Measurements from ENCODE around the gene AZU1. TPM values are rescaled to one million over a fixed set of nuclear protein-coding genes. Genes with fewer than 3 reads are reported as not detected.
"Not testable (repeated sequence)": the region's sequence is repeated elsewhere in the genome, so short reads cannot be mapped to it uniquely, and the experiment has no call there.

AZU1 gene
- total RNA-seq, 1 donor, result not detected

DNA sequence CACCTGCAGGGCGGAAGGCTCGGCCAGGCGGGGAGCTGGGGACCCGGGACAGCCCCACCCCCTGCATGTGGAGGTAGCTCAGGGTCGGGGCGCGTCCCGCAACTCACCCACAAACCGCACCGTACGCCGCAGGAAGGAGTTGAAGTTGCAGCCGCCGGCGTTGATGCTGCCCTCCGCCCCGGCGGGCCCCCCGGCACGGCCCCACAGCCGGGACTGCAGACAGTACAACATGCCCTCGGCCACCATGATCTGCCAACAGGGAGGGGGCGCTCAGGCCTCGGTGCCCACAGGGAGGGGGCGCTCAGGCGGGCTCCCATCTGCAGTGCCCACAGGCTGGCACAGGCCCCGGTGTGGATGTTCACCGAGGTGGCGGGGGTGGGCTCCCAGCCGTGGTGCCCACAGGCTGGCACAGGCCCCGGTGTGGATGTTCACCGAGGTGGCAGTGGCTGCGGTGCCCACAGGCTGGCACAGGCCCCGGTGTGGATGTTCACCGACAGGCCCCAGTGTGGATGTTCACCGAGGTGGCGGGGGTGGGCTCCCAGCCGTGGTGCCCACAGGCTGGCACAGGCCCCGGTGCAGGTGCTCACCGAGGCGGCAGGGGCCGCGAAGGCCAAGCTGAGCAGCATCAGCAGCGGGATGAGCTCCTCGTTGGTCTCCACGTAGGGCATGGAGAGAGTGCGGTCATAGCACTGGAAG is 12.4 kb upstream of the AZU1 start:
- H3K4me3 ChIP-seq (ENCODE audit: low read depth, low read length), result no peak overlapping the region
- no peak for DNase-seq (ENCODE audit: low read depth)
- TF ChIP-seq, protein P1, sequence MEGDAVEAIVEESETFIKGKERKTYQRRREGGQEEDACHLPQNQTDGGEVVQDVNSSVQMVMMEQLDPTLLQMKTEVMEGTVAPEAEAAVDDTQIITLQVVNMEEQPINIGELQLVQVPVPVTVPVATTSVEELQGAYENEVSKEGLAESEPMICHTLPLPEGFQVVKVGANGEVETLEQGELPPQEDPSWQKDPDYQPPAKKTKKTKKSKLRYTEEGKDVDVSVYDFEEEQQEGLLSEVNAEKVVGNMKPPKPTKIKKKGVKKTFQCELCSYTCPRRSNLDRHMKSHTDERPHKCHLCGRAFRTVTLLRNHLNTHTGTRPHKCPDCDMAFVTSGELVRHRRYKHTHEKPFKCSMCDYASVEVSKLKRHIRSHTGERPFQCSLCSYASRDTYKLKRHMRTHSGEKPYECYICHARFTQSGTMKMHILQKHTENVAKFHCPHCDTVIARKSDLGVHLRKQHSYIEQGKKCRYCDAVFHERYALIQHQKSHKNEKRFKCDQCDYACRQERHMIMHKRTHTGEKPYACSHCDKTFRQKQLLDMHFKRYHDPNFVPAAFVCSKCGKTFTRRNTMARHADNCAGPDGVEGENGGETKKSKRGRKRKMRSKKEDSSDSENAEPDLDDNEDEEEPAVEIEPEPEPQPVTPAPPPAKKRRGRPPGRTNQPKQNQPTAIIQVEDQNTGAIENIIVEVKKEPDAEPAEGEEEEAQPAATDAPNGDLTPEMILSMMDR (IDR thresholded peaks at IDR 0.05; ENCODE audit: insufficient read depth, low read length), result no peak

DNA sequence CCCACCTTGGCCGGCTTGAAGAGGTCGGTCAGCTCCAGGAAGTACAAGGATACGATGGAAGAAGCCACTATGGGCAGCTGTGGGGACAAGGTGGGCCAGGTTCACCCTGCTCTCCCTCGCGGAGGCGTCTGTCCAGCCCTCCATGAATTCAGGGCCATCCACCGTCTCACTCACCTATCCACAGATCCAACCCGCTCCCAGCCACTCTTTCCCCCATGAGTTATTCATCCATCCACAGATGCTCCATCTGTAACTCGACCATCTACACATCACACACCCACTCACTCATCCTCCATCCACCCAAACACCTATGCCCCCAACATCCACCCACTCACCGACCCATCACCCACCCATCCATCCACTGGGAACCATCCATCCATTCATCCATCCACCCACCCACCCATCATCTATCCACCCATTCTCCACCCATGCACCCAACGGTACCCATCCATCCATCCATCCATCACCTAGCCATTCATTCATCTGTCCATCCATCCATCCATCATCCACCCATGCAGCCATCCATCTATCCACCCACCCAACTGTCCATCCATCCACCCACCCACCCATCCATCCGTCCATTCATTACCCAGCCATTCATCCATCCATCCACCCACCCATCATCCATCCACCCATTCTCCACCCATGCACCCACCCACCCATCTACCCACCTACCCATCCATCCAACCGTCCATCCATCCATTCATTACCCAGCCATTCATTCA is 11.7 kb upstream of the AZU1 start:
- TF ChIP-seq, protein P1 (IDR thresholded peaks at IDR 0.05; ENCODE audit: insufficient read depth, low read length), result no peak
- DNase-seq (ENCODE audit: low read depth), result no peak
- H3K4me3 ChIP-seq (ENCODE audit: low read depth, low read length), result no peak overlapping the region

DNA sequence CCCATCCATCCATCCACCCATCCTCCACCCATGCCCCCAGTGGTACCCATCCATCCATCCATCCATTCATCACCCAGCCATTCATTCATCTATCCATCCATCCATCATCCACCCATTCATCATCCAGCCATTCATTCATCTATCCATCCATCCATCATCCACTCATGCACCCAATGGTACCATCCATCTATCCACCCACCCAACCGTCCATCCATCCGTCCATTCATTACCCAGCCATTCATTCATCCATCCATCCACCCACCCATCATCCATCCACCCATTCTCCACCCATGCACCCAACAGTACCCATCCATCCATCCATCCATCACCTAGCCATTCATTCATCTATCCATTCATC is 11.2 kb upstream of the AZU1 start:
- no peak overlapping the region for H3K4me3 ChIP-seq (ENCODE audit: low read depth, low read length)
- TF ChIP-seq, protein P1 (IDR thresholded peaks at IDR 0.05; ENCODE audit: insufficient read depth, low read length), result no peak
- no peak for DNase-seq (ENCODE audit: low read depth)

DNA sequence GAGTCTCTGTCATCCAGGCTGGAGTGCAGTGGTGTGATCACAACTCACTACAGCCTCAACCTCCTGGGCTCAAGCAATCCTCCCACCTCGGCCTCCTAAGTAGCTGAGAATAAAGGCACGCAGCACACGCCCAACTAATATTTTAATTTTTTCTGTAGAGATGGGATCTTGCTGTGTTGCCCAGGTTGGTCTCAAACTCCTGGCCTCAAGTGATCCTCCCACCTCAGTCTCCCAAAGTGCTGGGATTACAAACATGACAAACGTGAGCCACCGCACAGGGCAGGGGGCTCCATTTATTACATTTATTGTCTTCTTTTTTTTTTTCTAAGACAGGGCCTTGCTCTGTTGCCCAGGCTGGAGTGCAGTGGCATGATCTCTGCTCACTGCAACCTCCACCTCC is 7.4 kb upstream of the AZU1 start:
- DNase-seq (ENCODE audit: low read depth); H3K4me3 ChIP-seq (ENCODE audit: low read depth, low read length): not testable (repeated sequence)

DNA sequence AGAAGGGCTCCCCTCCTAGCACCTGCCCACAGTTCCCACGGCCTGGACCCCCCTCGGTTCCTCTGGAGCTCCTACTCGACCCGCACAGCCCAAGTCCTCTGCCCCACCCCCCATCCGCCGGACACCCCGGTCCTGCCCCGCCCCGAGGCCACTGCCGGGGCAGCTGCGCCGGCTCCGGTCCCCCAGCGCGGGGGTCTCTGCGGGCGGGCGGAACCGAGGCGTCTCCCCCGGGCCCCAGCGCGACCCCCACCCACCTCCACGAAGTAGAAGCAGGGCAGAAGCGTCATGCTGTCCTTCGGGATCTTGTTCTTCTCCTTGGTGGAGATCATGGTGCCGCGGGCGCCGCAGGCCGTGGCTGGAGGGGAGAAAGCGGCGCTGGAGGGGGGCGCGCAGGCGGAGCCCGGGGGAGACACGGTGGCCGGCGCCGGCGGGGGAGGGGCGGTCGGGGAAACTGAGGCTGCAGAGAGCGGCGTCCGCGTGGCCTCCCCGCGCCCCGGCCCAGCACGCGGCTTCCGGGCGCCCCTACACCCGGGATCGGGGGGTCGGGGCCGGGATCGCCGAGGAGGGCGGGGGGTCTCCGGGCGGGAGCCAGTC is 6.3 kb upstream of the AZU1 start:
- TF ChIP-seq, protein P1 (IDR thresholded peaks at IDR 0.05; ENCODE audit: insufficient read depth, low read length), result no peak
- no peak for DNase-seq (ENCODE audit: low read depth)
- H3K4me3 ChIP-seq (ENCODE audit: low read depth, low read length), result peak overlapping the region; percentile 13

DNA sequence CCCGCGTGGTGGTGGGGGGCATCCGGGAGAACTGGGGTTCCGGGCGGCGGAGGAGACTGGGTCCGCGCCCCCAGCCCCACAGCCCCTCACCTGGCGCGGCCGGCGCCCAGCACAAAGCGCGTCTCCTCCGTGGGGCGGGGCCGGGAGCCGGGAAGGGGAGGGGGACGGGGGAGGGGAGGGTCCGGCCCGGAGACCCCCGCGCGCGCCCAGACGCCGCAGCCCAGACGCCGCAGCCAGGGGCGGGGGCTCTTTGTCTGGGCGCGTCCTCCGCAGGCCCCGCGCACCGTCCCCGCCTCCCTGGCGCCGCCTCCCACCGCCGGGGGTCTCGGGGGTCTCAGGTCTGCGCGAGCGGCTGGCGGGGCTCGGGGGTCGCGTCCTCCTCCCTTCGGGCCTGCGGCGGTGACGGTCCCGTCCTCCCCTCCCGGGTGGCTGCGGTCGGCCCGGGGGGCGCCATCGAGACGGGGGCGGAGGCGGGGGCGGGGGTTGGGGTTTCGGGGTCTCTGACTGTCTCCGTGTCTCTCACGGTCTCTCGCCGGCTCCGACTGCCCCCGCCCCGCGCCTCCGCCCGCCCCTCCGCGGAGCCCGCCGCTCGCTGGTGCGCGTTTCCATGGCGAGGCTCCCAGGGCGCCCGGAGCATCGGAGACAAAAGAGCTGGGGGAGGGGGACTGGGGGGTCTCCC is 5.7 kb upstream of the AZU1 start, which contains the start of gene PLPPR3:
Gene PLPPR3, minus strand, starts transcription at position 131 of the 679 bp plus-strand sequence. CDS start 396 bp downstream, outside the sequence.
- TF ChIP-seq, protein P1 (IDR thresholded peaks at IDR 0.05; ENCODE audit: insufficient read depth, low read length), result no peak
- peak within 1 kb of the TSS; percentile 13 for H3K4me3 ChIP-seq (ENCODE audit: low read depth, low read length)
- no peak for DNase-seq (ENCODE audit: low read depth)

Measured in fibroblast of the aortic adventitia (primary cell).